Panc1 (cell line): ENCODE measurements around the gene SMAD6.

Source experiments
- CTCF ChIP-seq: fragments of 450-650 bp; IDR thresholded peaks from 2 replicates; pipeline ENCODE4 v1.5.1; 2017; ENCODE audit warnings: mild to moderate bottlenecking
- POLR2AphosphoS5 ChIP-seq: IDR thresholded peaks from 2 replicates; pipeline ENCODE4 v1.6.1; 2012; ENCODE audit warnings: mild to moderate bottlenecking, low read depth, low read length, moderate library complexity
- REST ChIP-seq, 2 experiments: IDR thresholded peaks; 2 replicates each; pipeline ENCODE4 v1.6.1; 2011 to 2012; ENCODE audit warnings: low read depth in 2 of 2, control low read depth in 1 of 2, low read length in 1 of 2, mild to moderate bottlenecking in 1 of 2, moderate library complexity in 1 of 2; ENCODE audit not compliant: insufficient read depth in 1 of 2

GRCh38 chr15:66803182-66803729, 101.2 kb downstream of the SMAD6 start:
- TF ChIP-seq POLR2AphosphoS5 (no peak; the same call in 1 of the 2 replicates), CTCF (no peak), REST (IDR thresholded peaks at IDR 0.05; ENCODE audit: insufficient read depth in 1 of 2, low read depth in 2 of 2, low read length in 1 of 2) (no peak)
